Cerebellar cortex (tissue), 1 donor: ENCODE measurements around the gene NIPAL4.

Source experiments
- DNase-seq: peaks from one replicate; pipeline ENCODE4 v3.0.0-alpha.2; 2015; ENCODE audit warnings: low spot score

NIPAL4 gene

DNA sequence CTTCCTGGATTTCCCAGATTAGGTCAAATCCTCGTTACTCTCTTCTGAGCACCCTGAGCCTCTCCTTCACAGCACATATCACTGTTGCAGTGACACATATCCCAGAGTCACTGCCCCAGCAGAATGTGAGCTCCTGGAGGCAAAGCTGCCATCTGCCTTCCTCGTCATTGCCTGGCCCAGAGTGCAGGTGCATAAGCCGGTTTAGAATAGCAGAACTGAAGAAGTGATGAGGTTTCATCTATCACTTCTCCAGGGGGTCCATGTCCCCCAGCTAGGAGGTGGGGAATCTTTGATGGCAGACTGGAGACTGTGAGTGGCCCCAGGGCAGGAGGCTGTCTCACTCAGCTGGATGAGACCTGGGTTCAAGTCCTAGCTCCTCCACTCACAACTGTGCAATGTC lies 25.8 kb downstream of the NIPAL4 start:
- no peak for DNase-seq

GRCh38 chr5:157486221-157486681 lies 26.2 kb downstream of the NIPAL4 start:
- DNase-seq = no peak

DNA sequence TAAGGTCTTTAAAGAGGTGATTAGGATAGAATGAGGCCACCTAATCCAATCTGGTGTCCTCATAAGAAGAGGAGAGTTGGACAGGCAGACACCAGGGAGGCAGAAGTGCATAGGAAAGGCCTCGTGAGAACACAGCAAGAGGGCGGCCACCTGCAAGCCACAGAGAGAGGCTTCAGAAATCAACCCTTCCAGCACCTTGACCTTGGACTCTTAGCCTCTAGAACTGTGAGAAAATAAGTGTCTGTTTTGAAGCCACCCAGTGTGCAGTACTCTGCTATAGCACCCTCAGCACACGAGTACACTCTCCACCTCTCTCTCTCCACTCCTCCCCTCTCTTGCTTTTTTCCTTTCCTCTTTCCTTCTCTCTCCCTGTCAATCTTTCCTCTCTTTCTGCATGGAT lies 26.8 kb downstream of the NIPAL4 start:
- no peak for DNase-seq

- no peak for DNase-seq
Measured at GRCh38 chr5:157487358-157487757, 27.3 kb downstream of the NIPAL4 start.

DNA sequence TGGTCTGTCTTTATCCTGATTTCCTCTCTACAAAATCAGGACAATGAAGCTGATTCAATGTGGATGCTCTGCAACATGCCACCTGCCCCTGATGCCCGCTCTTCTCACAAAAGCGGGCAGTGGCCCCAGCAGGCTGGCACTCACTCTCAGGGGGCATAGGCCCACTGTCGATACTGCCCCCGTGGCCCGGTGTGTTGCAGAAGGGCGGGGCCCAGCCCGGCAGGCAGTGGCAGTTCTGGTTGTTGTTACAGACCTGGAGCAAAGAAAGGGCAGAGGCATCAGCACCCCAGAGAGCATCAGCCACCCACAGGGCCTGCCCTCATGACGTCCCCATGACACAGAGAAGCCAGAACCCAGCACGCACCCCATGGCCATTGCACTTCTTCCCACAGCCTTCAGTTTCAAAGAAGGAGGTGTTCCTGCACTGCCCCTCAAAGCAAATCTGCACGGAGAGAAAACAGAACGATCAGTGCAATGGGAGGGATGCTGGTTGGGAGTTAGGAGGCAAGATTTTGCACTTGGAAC lies 31.5 kb downstream of the NIPAL4 start:
- no peak for DNase-seq

DNA sequence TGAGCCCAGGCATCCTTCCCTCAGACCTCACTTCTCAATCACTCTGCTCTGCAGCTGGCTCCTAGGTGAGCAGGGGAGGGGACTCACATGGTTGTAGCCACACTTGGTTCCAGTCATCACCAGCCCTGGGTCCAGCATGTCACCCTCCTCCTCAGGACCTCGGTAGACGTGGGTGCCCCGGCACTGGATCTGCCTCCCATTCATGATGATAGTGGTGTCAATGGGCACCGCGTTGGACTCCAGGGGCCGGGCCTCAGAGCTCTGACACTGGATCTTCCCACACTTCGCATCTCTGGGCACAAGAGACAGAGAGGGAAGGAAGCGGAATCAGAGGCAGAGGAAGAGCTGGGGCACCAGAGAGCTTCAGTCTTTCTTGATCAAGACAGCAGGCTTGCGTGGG lies 32.9 kb downstream of the NIPAL4 start:
- DNase-seq = no peak

DNA sequence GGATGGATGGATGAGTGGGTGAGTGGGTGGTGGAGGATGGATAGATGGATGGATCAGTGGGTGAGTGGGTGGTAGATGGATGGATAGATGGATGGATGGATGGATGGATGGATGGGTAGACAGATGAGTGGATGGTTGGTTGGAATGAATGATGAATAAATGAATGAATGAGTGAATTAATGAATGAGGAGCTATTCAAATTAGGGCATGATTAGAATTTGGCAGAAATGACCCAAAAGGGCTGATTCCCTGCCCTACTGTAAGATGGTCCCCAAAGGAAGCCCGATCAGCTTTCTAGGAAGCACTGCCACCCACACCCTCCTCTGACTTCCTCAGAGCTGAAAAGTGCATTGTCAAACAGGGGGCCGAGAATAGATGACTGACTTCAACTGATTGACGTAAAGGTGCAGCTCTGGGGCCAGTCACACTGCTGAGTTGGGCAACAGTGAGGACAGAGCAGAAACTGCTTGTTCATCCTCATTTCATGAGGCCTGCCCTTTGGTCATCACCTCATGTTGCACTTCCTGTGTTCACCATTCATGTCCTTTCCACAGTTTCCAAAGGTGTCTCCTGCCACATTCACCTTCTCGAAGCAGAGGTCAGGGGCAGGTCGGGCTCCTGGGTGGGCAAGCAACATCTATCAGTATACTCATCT lies 34.3 kb downstream of the NIPAL4 start:
- DNase-seq = no peak

GRCh38 chr5:157496864-157497263 lies 36.9 kb downstream of the NIPAL4 start:
- no peak for DNase-seq

DNA sequence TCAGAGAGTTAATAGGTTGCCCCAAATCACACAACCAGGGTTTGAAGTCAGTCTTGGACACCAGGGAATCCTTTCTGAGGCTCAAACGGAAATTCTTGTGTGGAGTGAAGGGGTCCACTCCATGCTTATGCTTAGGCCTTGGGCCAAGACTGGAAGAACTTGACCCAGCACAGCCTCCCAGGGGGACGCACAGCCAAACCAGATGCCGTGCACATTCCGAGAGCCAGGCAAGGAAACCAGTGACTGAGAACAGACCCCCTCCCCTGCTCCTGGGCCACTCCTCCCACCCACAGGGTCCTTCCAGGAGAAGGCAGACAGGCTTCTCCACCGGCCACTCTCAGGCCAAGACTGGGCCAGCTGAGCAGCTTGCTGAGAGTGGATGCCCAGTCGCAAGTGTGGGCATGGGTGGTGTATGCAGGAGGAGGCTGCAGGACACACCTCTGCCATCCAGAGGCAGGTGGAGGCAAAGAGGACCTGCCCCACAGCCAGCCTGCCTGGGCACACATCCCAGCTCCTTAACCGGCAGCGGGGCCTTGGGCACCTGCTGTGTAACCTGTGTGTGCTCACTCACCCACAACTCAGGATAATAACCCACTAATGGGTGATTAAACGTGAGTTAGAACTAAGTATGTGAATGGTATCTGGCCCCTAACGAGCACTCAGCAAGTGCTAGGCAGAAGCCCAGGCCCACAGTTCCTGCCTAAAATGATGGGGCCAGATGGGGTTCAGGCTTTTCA lies 38.0 kb downstream of the NIPAL4 start:
- DNase-seq = no peak

GRCh38 chr5:157502143-157502647 lies 42.2 kb downstream of the NIPAL4 start:
- no peak for DNase-seq

DNA sequence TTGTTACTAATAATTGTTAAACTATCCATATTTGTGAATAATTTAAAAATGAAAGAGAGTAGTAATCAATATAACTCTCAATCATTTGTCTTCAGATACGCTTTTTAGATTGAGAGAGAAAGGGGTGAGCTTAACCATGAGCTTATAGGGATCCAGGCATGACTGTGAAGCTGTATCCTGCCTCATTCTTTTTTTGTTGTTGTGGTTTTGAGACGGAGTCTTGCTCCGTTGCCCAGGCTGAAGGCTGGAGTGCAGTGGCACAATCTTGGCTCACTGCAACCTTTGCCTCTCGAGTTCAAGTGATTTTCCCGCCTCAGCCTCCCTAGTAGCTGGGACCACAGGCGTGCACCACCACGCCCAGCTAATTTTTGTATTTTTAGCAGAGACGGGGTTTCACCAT lies 44.0 kb downstream of the NIPAL4 start:
- no peak for DNase-seq

- no peak for DNase-seq
Measured at GRCh38 chr5:157505496-157505895, 45.5 kb downstream of the NIPAL4 start.

- no peak for DNase-seq
Measured at GRCh38 chr5:157506066-157506590, 46.1 kb downstream of the NIPAL4 start.

DNA sequence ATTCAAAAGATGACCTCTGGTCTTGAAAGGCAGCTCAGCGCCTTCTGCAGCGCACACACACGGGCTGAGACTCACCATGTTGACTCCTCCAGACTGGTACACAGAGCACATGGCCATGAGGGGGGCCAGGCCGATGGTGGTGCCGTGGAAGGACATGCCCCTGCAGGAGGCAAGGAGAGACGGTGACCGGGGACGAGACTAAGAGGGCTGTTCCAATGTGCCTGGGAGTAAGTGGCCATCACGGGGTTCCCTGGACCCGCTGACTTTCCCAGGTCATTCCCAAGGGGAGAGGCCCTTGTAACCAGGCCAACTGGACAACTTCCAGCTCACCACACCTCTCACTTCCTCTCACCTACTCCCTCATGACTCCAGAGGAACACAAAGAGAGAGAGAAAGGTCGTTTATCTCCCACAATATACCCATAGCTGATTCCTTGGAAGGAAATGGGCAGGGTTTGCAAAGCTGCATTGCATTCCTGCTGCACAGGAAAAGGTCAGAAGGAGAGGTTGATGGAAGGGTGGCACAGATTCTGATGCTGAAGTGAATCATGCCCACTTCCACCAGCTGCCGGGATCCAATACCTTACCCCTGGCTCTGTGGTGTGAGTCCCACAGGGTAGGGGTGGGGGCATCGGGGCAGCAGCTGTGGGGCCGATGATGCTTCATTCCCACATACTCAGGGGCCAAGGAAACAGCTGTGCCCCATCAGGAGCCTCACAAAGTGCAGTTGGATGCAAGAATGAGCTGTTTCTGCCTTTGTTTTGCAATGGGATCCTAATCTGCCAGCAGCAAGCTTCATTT lies 47.2 kb downstream of the NIPAL4 start:
- no peak for DNase-seq

DNA sequence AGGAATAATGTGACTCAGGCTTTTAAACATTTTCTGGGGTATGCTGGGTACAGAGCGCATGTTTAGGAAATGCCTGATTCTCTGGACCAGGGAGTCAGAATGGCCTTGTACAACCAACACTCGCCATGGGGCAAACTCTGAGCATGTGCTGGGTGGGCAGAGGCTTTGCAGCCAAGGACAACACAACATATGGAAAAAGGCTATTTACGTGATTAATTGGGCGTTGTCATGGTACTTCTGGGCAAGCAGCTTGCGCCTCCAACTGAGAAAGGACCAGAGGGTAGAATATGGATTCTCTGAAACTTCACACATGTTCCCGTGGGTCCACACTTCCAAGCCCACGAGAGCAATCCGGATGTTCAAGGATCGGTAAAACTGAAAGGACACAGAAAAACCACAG lies 49.1 kb downstream of the NIPAL4 start:
- no peak for DNase-seq

DNA sequence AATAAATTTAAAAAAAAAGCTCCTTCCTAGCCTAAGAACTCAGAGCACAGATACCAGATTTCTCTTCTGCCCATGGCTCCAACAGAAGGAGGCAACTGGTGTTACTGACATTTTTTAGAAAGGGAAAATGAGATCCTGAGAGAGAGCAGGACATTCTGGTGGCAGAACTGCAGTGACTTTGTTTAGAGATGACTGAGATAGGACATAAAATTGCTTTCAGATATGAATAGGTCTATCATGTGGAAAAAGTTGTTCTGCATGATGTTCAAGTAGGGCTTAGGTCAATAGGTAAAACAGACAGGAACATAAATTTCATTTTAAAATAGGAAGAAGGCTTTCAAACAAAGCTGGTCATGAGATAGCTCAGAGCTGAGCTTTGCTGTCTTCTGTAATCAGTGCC lies 49.6 kb downstream of the NIPAL4 start:
- DNase-seq = no peak

DNA sequence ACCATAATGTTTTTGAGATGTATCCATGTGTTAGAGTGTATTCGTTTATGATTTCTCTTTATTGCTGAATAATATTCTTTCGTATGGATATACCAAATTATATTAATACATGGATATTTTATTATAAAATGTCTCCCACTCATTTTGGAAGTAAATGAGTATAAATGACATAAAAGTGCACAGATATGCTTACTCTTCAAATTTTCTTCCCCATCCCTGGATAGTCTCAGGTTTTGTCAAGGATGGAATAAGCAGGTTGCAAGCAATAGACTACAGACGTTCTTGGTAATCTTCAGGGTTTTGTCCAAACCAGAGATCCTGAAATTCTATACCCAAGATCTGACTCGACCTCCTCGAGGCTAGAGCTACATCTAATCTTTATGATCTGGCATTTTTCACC lies 50.7 kb downstream of the NIPAL4 start:
- no peak for DNase-seq

DNA sequence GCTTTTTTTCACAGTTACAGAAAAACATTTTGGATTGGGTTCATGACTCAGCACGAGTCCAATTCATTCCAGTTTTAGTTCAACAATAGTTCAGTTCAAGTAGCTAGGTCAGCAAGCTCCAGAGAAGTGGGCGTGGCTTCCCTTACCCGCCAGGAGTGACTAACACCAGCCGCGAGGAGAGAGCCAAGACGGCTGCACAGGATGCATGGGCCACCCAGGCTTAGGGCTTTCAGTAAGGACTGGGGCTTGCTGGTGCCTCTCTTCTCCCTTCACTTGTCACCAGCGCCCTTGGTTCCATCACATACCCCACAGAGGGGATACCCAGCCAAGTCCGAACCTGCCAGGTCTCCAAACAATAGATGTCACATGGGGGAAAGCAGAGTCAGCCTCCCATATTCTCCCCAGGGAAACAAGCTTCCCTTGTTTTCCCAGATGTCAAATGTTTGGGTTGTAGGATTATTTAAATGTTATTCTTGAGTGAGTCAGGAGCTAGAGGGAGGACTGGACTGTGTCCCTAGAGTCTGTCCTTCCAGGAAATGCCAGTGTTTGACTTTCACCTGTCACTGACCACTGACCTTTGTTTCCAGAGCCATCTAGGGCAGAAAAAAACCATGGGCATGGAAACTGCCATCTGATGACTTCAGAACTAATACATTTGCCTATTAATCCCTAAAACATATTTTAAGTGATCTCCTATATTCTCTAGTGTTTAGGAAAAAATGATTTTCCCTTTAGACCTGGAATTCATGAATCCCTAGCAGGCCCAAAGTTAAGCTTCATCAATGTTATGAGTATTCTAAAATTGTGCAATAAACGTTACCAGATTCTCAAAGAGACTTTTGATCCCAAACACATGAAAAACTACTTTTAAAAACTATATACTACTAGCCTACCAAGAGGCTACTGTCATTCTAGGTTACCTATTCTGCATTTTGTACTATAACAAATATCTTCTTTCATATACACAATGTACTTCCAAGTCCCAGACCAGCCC lies 51.9 kb downstream of the NIPAL4 start:
- DNase-seq = peak; percentile 29

- no peak for DNase-seq
Measured at GRCh38 chr5:157513182-157513581, 53.2 kb downstream of the NIPAL4 start.

DNA sequence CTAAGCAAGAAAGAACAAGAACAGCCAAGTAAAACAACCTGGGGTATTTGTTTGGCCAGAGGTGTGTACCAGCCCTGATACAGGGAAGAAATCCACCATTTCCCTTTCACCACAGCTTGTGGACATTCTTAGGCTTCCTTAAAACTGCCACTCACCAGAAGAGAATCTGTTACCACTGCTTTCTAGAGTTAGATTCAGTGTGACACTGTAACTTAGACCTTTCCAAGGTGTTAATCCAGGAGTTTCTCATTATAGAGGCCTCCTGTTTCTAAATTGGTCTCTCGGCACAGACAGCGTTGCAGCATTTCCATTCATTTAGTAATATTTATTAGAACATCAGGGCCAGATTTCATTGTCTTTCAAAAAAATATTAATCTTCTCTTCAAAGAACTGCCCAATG lies 55.0 kb downstream of the NIPAL4 start:
- no peak for DNase-seq

GRCh38 chr5:157516006-157516405 lies 56.0 kb downstream of the NIPAL4 start:
- no peak for DNase-seq
